ENCODE results near the gene KCNT1.
"Not testable (repeated sequence)": the region's sequence is repeated elsewhere in the genome, so short reads cannot be mapped to it uniquely, and the experiment has no call there.

Gene KCNT1

GRCh38 chr9:135701959-135702721 is at the start of gene KCNT1:
KCNT1 (plus strand) TSS chr9:135702185; CDS start chr9:135702259, 74 bp downstream.
- peak; percentile 53 for DNase-seq (ENCODE audit: low spot score)

DNA sequence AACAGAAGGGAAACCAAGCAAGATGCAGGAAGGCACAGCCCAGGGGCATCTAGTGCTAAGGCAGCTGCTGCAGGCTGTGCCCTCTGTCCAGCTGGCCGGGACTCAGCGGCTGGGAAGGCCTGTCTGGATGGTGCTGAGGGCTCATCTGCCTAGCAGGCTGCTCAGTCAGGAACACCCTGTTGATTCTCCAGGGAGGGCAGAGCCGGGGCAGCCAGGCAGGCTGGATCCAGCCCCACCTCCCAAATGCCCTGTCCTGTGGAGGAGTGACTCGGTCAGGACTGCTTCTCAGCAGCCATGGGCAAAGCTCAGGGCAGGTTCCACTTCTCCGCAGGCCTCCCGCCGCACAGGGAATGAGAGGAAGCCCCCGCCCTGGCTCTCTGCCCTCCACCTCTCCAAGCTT is 46.7 kb upstream of the KCNT1 start:
- DNase-seq (ENCODE audit: low spot score) = no peak

DNA sequence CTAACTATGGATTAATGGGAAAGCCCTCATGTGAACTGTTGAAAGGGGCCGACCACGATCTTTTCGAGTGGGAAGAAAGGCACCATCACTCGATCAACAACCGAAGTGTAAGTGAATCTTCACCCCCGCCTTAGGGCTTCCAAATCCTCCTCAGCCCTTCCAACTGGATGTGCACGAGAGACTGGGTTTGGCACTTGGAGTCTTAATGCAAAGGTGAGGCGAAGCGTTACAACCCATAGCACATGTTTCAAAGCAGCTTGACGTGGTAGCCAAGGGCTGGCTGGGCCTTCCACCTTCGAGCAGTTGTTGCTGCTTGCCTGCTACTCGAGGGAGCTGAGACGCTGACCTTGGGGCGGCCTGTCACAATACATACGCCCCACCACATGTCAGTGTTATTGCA is 44.6 kb upstream of the KCNT1 start:
- no peak for DNase-seq (ENCODE audit: low spot score)

- no peak for DNase-seq (ENCODE audit: low spot score)
Observed at GRCh38 chr9:135659252-135659651, 42.7 kb upstream of the KCNT1 start.

DNA sequence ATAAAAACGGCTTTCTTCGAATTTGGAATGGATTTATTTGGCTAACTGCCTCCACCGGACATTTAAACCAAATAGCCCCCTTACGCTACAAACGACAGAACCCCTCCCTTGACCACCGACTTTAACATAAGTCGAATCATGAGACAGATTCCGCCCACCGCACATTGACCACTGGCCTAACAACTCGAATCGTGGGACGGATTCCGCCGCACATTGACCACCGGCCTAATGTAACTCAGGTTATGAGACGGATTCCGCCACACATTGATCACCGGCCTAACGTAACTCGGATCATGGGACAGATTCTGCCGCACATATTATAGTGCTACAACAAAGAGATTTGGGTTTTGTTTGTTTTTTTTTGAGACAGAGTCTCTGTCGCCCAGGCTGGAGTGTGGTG is 41.6 kb upstream of the KCNT1 start:
- no peak for DNase-seq (ENCODE audit: low spot score)

GRCh38 chr9:135661816-135662560 is 40.0 kb upstream of the KCNT1 start:
- no peak for DNase-seq (ENCODE audit: low spot score)

DNA sequence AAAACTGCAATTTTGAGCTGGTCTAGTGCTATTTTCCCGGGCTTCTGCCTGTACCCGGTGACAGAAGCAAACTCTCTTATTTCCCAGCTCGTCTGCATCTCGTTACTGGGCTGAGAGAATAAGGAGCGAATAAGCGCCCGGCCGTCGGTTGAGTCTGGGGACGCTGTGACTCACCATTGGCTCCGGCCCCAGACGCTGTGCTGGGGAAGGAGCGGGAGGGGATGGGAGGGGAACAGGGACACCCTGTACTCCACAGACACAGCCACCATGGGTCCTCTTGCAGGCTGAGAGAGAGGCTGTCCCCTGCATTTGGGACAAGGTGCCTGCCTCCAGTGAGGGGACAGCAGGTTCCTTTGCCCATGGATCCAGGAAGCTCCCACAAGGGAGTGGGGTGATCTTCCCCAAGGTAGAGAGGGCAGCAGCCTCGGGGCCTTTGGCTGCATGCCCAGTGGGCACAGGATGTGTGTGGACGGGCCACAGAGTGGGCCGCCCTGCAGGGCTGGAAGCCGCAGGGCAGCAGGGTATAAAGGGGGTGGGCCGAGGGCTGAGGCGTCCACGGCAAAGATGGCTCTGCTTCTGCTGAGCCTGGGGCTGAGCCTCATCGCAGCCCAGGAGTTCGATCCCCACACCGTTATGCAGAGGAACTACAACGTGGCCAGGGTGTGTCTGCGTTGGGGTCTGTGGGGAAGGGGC is 39.1 kb upstream of the KCNT1 start, which contains the start of gene LCN9:
LCN9 (plus strand) TSS at position 552 of the 693 bp plus-strand sequence; CDS start at position 565, 13 bp downstream.
- no peak for DNase-seq (ENCODE audit: low spot score)

DNA sequence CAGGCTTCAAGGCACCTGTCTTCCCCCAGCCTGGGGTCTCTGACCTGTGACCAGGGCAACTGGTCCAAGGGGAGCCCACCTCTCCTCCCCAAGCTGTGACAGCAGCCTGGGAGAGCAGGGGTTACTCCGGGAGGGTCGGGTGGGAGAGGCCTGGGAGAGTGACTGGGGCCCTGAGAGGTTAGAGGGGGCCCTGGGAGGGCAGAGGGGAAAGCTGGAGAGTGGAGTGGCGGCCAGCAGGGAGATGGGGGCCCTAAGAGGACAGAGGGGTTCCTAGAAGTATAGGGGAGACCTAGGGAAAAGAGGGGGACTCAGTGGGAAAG is 38.6 kb upstream of the KCNT1 start:
- no peak for DNase-seq (ENCODE audit: low spot score)

- DNase-seq (ENCODE audit: low spot score) = no peak
Observed at GRCh38 chr9:135663857-135664256, 38.1 kb upstream of the KCNT1 start.

DNA sequence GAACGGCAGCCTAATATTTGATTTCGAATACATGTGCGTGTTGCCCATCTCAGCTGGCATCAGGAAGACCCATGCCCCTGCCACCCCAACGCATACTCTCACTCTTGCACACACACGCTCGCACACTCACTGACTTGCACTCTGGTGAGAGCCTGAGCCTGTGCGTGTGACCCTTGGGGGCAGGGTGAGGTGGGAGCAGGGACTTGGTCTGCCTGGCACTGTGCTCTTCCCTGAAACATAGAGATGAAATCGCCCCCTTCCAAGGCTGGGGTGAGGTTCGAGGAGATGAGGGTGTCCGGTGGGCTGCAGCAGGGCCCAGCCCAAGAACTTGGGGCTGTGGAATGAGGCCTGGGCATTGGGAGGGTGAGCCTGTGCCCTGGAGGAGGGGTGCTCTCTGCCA is 37.7 kb upstream of the KCNT1 start:
- DNase-seq (ENCODE audit: low spot score) = no peak

DNA sequence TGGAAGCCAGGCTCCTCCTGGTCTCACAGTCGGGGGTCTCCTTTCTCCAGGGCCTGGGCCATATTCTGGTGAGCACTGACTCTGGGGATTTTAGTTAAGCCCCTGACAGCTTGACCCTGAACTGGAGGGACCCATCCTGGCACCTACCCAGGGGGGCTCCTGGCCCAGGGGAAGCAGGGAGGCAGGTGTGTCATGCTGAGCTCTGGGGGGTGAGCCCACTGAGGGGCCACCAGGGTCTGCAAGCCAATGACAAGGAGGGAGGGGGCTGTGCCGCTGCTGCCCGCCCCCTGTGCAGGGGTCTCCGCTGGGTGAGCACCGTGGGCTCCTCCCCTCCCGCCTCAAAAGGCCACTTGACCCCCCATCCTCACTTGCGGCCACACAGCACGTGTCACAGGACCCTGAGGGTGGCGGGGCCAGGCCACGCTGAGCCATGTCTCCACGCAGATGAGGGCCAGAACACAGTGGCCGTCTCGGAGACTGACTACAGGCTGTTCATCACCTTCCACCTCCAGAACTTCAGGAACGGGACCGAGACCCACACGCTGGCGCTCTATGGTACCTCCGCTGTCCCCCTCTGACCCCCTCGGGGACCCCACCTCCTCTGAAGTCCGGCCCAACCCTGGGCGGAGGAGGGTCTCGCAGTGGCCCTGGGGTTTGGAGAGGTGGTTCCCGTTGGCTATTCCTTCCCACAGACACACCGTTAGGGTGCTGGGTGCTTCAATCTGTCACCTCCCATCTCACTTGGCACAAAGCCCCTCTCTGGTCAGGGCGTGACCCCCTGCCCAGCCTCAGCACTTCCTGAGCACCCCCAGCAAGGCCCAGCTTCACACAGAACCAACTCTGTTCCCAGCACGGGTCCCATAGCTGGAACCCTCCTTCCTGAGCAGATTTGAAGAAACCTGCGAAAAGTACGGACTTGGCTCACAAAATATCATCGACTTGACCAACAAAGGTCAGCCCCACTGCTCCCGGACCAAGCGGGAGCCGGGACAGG is 36.9 kb upstream of the KCNT1 start:
- no peak for DNase-seq (ENCODE audit: low spot score)

- no peak for DNase-seq (ENCODE audit: low spot score)
Observed at GRCh38 chr9:135665795-135666189, 36.2 kb upstream of the KCNT1 start.

GRCh38 chr9:135666534-135667462 is 35.2 kb upstream of the KCNT1 start:
- DNase-seq (ENCODE audit: low spot score) = no peak

DNA sequence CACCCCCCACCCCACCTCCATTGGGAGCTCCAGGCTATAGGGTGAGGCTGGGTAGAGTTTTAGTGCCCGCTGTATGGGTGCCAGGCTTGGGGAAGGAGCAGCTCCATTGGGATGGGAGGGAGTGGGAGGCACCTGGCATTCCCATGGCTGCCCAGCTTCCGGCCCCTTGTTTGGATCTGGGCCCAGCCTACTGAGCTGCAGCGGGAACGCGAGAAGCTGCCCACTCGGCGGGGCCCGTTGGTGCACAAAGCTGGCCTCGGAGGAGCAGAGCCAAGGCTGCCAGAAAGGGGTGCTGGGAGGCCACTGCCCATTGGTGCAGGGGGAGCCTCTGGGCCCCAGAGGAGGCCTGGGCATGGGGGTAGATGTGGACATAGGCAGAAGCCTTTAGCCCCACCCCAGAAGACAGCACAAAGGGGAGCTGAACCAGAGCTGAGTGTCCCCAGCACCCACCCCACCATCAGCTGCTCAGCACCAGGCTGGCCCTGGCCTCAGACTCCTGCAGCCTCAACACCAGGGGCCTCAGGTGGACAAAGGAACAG is 34.5 kb upstream of the KCNT1 start:
- DNase-seq (ENCODE audit: low spot score) = no peak

DNA sequence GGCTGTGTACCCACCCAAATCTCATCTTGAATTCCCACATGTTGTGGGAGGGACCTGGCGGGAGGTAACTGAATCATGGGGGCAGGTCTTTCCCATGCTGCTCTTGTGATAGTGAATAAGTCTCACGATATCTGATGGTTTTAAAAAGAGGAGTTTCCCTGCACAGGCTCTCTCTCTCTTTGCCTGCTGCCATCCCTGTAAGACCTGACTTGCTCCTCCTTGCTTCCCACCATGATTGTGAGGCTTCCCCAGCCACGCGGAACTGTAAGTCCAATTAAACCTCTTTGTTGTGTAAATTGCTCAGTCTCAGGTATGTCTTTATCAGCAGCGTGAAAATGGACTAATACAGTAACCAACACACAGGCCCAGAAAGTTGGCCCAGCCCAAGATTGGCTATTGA is 33.0 kb upstream of the KCNT1 start:
- not testable (repeated sequence) for DNase-seq (ENCODE audit: low spot score)

- DNase-seq (ENCODE audit: low spot score) = no peak
Observed at GRCh38 chr9:135669616-135670285, 32.2 kb upstream of the KCNT1 start.

DNA sequence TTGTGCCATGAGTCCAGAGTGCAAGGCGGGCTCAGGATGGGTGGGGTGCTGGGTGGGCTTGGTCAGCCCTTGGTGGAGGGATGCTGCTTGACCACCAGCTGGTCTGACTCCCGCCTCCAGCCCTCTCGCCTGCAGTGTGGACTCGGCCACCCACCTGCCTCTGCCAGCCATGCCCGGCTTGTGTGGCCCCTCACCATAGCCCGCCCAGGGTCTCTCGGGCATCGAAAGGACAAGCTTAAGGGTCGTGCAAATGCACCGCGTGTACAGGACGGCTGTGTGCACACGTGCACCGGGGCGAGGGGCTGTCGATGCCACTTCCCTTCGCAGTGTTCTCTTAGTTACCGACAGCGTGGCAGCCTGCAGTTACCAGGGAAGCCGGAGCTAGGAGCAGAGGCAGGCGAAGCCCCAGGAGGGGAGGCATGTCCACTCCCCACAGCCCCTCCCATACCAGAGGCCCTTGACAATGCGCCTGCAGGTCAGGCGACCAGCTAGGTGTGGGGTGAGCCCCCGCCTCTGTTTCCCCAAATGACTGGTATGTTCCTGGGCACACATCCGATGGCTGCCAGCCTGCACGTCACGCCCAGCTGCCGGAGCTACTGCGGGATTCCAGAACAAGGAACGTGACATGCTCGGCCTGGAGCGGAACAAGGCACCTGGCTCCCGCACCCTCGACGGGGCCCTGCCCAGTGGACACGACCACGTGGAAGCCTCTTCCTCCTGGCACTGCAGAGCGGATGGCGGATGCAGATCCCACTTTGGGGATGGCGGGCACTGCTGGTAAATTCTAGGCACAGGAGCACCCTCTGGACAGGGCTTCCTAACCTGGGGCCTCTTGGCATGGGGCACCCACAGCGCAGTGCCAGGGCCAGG is 31.0 kb upstream of the KCNT1 start:
- no peak for DNase-seq (ENCODE audit: low spot score)

GRCh38 chr9:135671591-135672041 is 30.4 kb upstream of the KCNT1 start:
- DNase-seq (ENCODE audit: low spot score) = no peak

DNA sequence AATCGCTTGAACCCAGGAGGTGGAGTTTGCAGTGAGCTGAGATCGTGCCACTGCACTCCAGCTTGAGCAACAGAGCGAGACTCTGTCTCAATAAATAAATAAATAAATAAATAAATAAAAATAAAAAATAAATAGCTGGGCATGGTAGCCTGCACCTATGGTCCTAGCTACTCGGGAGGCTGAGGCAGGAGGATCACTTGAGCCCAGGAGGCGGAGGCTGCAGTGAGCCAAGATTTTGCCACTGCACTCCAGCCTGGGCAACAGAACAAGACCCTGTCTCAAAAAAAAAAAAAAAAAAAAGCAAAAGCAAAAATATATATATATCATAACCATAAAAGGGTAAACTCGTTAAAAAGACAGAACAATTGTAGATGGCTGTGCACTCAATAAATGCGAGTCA is 29.2 kb upstream of the KCNT1 start:
- not testable (repeated sequence) for DNase-seq (ENCODE audit: low spot score)

All from NAMALWA (cell line).